ENCODE results near the gene B4GALT6.
A peak's percentile ranks its signal among the peaks of the same experiment; 100 is the strongest.
"Not testable (repeated sequence)": the region's sequence is repeated elsewhere in the genome, so short reads cannot be mapped to it uniquely, and the experiment has no call there.

B4GALT6 gene, protein sequence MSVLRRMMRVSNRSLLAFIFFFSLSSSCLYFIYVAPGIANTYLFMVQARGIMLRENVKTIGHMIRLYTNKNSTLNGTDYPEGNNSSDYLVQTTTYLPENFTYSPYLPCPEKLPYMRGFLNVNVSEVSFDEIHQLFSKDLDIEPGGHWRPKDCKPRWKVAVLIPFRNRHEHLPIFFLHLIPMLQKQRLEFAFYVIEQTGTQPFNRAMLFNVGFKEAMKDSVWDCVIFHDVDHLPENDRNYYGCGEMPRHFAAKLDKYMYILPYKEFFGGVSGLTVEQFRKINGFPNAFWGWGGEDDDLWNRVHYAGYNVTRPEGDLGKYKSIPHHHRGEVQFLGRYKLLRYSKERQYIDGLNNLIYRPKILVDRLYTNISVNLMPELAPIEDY

GRCh38 chr18:31684279-31685096, at the start of gene B4GALT6:
Gene B4GALT6, minus strand, starts transcription at chr18:31684581. Its CDS starts 155 bp downstream, at chr18:31684426.
- peak within 1 kb of the TSS; percentile 92 for H3K4me3 Mint-ChIP-seq
- no peaks in the 10 kb centered on the region for H3K9me3 Mint-ChIP-seq
- peaks cover 66% of the 10 kb centered on the region for H3K27me3 Mint-ChIP-seq (ENCODE audit: low read depth)
- H3K27ac Mint-ChIP-seq: peak within 1 kb of the TSS; percentile 74
- peaks cover 9% of the 10 kb centered on the region for H3K4me1 Mint-ChIP-seq (ENCODE audit: low read depth)
- peaks cover 3% of the 10 kb centered on the region for H3K36me3 Mint-ChIP-seq (ENCODE audit: low read depth)

GRCh38 chr18:31731628-31732027, 47.2 kb upstream of the B4GALT6 start:
- no peaks in the 10 kb centered on the region for H3K9me3 Mint-ChIP-seq
- no peaks in the 10 kb centered on the region for H3K36me3 Mint-ChIP-seq (ENCODE audit: low read depth)
- no peaks in the 10 kb centered on the region for H3K4me1 Mint-ChIP-seq (ENCODE audit: low read depth)
- H3K27ac Mint-ChIP-seq: no peak overlapping the region
- H3K27me3 Mint-ChIP-seq (ENCODE audit: low read depth): peaks cover 22% of the 10 kb centered on the region
- no peak overlapping the region for H3K4me3 Mint-ChIP-seq

DNA sequence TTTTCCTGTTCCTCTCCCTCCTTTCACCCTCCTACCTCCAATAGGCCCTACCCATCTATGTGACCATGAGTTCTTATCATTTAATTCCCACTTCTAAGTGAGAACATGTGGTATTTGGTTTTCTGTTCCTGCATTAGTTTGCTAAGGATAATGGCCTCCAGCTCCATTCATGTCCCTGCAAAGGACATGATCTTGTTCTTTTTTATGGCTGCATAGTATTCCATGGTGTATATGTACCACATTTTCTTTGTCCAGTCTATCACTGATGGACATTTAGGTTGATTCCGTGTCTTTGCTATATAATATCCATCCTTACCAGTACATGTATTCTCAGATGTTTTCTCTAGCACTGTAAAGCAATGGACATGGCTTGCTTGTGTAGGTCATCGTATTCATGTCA, 44.8 kb upstream of the B4GALT6 start:
- H3K4me1 Mint-ChIP-seq (ENCODE audit: low read depth); H3K9me3 Mint-ChIP-seq; H3K36me3 Mint-ChIP-seq (ENCODE audit: low read depth); H3K27ac Mint-ChIP-seq; H3K4me3 Mint-ChIP-seq: not testable (repeated sequence)
- H3K27me3 Mint-ChIP-seq (ENCODE audit: low read depth): peaks cover 39% of the 10 kb centered on the region

GRCh38 chr18:31723990-31724711, 39.8 kb upstream of the B4GALT6 start:
- no peaks in the 10 kb centered on the region for H3K9me3 Mint-ChIP-seq

GRCh38 chr18:31723639-31723989, 39.2 kb upstream of the B4GALT6 start:
- Mint-ChIP-seq H3K4me3 (no peak overlapping the region), H3K9me3 (no peaks in the 10 kb centered on the region), H3K27ac (no peak overlapping the region), H3K27me3 (ENCODE audit: low read depth) (peaks cover 41% of the 10 kb centered on the region), H3K36me3 (ENCODE audit: low read depth) (no peaks in the 10 kb centered on the region), H3K4me1 (ENCODE audit: low read depth) (peaks cover 4% of the 10 kb centered on the region)

More at GRCh38 chr18:31723990-31724711, 39.8 kb upstream of the B4GALT6 start:
- H3K27ac Mint-ChIP-seq: no peak overlapping the region
- peak overlapping the region; percentile 62 for H3K4me3 Mint-ChIP-seq
- H3K36me3 Mint-ChIP-seq (ENCODE audit: low read depth): no peaks in the 10 kb centered on the region
- peaks cover 41% of the 10 kb centered on the region for H3K27me3 Mint-ChIP-seq (ENCODE audit: low read depth)
- H3K4me1 Mint-ChIP-seq (ENCODE audit: low read depth): peaks cover 4% of the 10 kb centered on the region

- peaks cover 38% of the 10 kb centered on the region for H3K27me3 Mint-ChIP-seq (ENCODE audit: low read depth)
- H3K9me3 Mint-ChIP-seq: no peaks in the 10 kb centered on the region
- H3K4me3 Mint-ChIP-seq: no peak overlapping the region
- no peak overlapping the region for H3K27ac Mint-ChIP-seq
- H3K36me3 Mint-ChIP-seq (ENCODE audit: low read depth): no peaks in the 10 kb centered on the region
- H3K4me1 Mint-ChIP-seq (ENCODE audit: low read depth): peaks cover 4% of the 10 kb centered on the region
Observed at GRCh38 chr18:31722369-31722957, 38.1 kb upstream of the B4GALT6 start.

DNA sequence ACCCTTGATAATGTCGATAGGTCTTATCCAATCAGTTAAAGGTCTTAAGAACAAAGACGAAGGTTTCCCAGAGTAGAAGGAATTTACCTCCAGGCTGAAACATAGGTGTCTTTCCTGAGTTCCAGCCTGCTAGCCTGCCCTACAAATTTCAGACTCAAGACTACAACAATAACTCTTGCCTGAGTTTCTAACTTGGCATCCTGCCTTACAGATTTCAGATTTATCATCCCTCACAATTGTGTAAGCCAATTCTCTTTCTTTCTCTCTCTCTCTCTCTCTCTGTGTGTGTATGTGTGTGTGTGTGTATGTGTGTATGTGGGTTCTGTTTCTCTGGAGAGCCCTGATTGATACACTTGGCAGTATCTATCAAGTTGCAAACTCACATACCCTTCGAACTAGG, 37.2 kb upstream of the B4GALT6 start:
- Mint-ChIP-seq H3K4me1 (ENCODE audit: low read depth) (peaks cover 4% of the 10 kb centered on the region), H3K27me3 (ENCODE audit: low read depth) (peaks cover 34% of the 10 kb centered on the region), H3K4me3 (no peak overlapping the region), H3K36me3 (ENCODE audit: low read depth) (no peaks in the 10 kb centered on the region), H3K27ac (no peak overlapping the region), H3K9me3 (no peaks in the 10 kb centered on the region)

DNA sequence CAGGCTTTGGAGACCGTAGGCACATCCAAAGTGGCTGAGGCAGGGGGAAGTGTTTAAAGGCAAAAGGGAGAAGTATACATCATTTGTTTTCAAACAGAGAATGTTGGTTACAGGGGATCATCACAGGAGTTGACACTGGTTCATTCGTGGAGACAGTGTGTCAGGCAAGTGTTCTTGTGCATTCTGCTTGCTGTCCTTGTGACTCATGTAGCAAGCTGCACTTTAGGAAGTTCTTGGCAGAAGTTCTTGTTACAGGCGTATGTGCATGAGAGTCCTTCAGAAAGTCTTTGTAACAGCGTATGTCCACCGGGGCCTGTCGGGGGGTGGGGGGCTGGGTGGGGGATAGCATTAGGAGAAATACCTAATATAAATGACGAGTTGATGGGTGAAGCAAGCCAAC, 36.5 kb upstream of the B4GALT6 start:
- Mint-ChIP-seq H3K4me3 (no peak overlapping the region), H3K36me3 (ENCODE audit: low read depth) (no peaks in the 10 kb centered on the region), H3K27me3 (ENCODE audit: low read depth) (peaks cover 31% of the 10 kb centered on the region), H3K9me3 (no peaks in the 10 kb centered on the region), H3K27ac (no peak overlapping the region), H3K4me1 (ENCODE audit: low read depth) (peaks cover 4% of the 10 kb centered on the region)

GRCh38 chr18:31719363-31720006, 35.1 kb upstream of the B4GALT6 start:
- peaks cover 3% of the 10 kb centered on the region for H3K4me1 Mint-ChIP-seq (ENCODE audit: low read depth)
- H3K27me3 Mint-ChIP-seq (ENCODE audit: low read depth): peaks cover 18% of the 10 kb centered on the region
- H3K27ac Mint-ChIP-seq: no peak overlapping the region
- no peaks in the 10 kb centered on the region for H3K36me3 Mint-ChIP-seq (ENCODE audit: low read depth)
- no peaks in the 10 kb centered on the region for H3K9me3 Mint-ChIP-seq
- H3K4me3 Mint-ChIP-seq: no peak overlapping the region

DNA sequence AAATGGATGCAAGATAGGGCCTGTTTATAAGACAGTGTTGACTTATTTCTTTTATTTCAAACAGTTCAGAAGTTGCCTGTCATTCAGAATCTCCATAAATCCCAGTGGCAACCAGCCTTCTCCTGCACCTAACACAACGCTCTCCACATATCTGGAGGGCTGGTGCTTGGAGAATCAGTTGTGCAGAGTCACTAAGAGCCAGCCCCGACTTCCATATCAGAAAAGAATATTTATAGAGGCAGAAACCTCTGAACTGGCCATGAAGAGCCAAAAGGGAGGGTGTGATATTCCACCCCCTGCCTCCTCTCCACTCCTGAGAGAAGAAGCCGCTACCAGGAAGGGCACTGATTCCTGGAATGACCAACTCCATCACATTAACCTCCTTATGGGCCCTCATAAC, 34.0 kb upstream of the B4GALT6 start:
- Mint-ChIP-seq H3K4me1 (ENCODE audit: low read depth) (no peaks in the 10 kb centered on the region), H3K27me3 (ENCODE audit: low read depth) (peaks cover 8% of the 10 kb centered on the region), H3K27ac (no peak overlapping the region), H3K9me3 (no peaks in the 10 kb centered on the region), H3K36me3 (ENCODE audit: low read depth) (no peaks in the 10 kb centered on the region), H3K4me3 (no peak overlapping the region)

DNA sequence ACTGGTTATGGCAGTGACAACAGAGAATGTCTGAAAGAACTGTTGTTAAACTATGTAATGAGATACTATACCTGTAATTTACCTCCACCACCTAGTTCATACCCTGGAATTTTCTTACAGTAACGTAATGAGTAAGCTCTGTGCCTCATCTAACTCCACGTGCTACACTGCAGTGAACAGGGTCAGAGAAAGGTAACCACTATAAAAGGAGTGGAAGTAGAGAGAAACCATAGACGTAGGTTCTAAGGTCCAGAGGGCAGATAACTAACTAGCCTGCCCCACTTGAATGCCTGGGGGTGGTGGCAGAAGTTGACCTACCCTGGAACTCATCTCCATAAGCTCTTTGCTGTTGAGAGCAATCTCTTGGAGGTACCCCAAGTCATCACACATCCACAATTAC, 32.0 kb upstream of the B4GALT6 start:
- no peaks in the 10 kb centered on the region for H3K36me3 Mint-ChIP-seq (ENCODE audit: low read depth)
- H3K9me3 Mint-ChIP-seq: no peaks in the 10 kb centered on the region
- no peak overlapping the region for H3K4me3 Mint-ChIP-seq
- H3K27ac Mint-ChIP-seq: no peak overlapping the region
- H3K27me3 Mint-ChIP-seq (ENCODE audit: low read depth): no peaks in the 10 kb centered on the region
- no peaks in the 10 kb centered on the region for H3K4me1 Mint-ChIP-seq (ENCODE audit: low read depth)

- Mint-ChIP-seq H3K9me3 (no peaks in the 10 kb centered on the region), H3K36me3 (ENCODE audit: low read depth) (no peaks in the 10 kb centered on the region), H3K27me3 (ENCODE audit: low read depth) (no peaks in the 10 kb centered on the region), H3K4me3 (no peak overlapping the region), H3K4me1 (ENCODE audit: low read depth) (no peaks in the 10 kb centered on the region), H3K27ac (no peak overlapping the region)
Observed at GRCh38 chr18:31711365-31712172, 27.2 kb upstream of the B4GALT6 start.

DNA sequence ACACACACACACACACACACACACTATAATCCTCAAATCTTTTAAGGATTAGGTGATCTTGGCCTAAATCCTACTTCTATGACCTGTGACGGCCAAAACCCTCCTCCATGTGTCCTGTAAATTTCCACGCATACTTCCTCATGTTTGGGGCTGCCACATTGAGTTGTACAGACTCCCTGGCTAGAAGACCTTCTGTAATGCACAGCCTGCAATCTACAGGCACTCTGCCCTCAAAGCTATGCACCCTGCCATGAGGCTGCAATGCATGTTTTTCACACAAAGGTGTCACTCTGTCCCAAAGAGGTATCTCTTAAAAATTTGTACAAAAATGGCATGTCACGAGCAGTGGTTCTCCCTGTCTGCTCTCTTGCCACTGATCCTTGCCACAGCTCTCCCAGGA, 26.4 kb upstream of the B4GALT6 start:
- no peak overlapping the region for H3K27ac Mint-ChIP-seq
- no peak overlapping the region for H3K4me3 Mint-ChIP-seq
- H3K27me3 Mint-ChIP-seq (ENCODE audit: low read depth): no peaks in the 10 kb centered on the region
- no peaks in the 10 kb centered on the region for H3K36me3 Mint-ChIP-seq (ENCODE audit: low read depth)
- H3K9me3 Mint-ChIP-seq: no peaks in the 10 kb centered on the region
- no peaks in the 10 kb centered on the region for H3K4me1 Mint-ChIP-seq (ENCODE audit: low read depth)

Measured in T-helper 1 cell treated with Interleukin-12 subunit alpha and Interleukin-12 subunit beta and Interleukin-4 antibody, amounts not matched to agents 30 μg/mL and 1 μg/mL, for 36 hours (primary cell).